K562 (cell line): ENCODE measurements around the gene RHOBTB3. TPM values are rescaled to one million over a fixed set of nuclear protein-coding genes. Genes with fewer than 3 reads are reported as not detected.

ENCODE experiments used
- CEBPG ChIP-seq, 3 experiments: fragments of 200-800 bp in 1 of 3; sonication (Bioruptor generic) in 1 of 3; sonication (generic) in 1 of 3; formaldehyde crosslinking in 1 of 3; IDR thresholded peaks in 2 of 3; conservative IDR thresholded peaks in 1 of 3; 2 replicates each; pipeline versions ENCODE4 v1.6.1 to v1.8.0; 2016 to 2022; ENCODE audit warnings: missing compliant biosample characterization in 2 of 3, missing genetic modification characterization in 2 of 3, mild to moderate bottlenecking in 1 of 3, missing genetic modification reagents in 1 of 3
- CLOCK ChIP-seq: fragments of 250-450 bp; sonication (Bioruptor Pico); IDR thresholded peaks from 2 replicates; pipeline ENCODE4 v1.4.0; 2020; ENCODE audit warnings: mild to moderate bottlenecking, moderate library complexity, borderline replicate concordance
- FOXJ2 ChIP-seq: fragments of 200-800 bp; sonication (Bioruptor generic); IDR thresholded peaks from 2 replicates; pipeline ENCODE4 v1.6.1; 2016; ENCODE audit warnings: missing genetic modification characterization, missing compliant biosample characterization
- MAZ ChIP-seq, 2 experiments: fragments of 450-650 bp in 1 of 2; sonication (generic) in 1 of 2; formaldehyde crosslinking; IDR thresholded peaks in 1 of 2; conservative IDR thresholded peaks in 1 of 2; 2 replicates each; pipeline versions ENCODE4 v1.4.0 to v1.5.0; 2020; ENCODE audit warnings: mild to moderate bottlenecking in 1 of 2, missing genetic modification reagents in 1 of 2
- MEF2A ChIP-seq: IDR thresholded peaks from 2 replicates; pipeline ENCODE4 v1.6.1; 2011; ENCODE audit warnings: low read depth, mild to moderate bottlenecking, low read length, moderate library complexity; ENCODE audit not compliant: control insufficient read depth
- PHB2 ChIP-seq: fragments of 450-650 bp; IDR thresholded peaks from 2 replicates; pipeline ENCODE4 v1.6.1; 2017; ENCODE audit warnings: low read depth
- SMC3 ChIP-seq: conservative IDR thresholded peaks from 2 replicates; pipeline ENCODE4 v1.6.1; 2011; ENCODE audit warnings: low read depth, low read length, improper control_type of control experiment; ENCODE audit not compliant: insufficient read depth
- TAL1 ChIP-seq: fragments of 450-650 bp; IDR thresholded peaks from 2 replicates; pipeline ENCODE4 v1.6.1; 2016; ENCODE audit warnings: mild to moderate bottlenecking
- ZKSCAN8 ChIP-seq: fragments of 200-800 bp; sonication (Bioruptor generic); IDR thresholded peaks from 2 replicates; pipeline ENCODE4 v1.6.1; 2016; ENCODE audit warnings: missing genetic modification characterization, missing compliant biosample characterization
- polyA plus RNA-seq, 8 experiments: library from polyadenylated mRNA; depleted of rRNA in 4 of 8; stranded (reverse) in 5 of 8; unstranded in 3 of 8; fragments of >200 nt; fragmentation: Nextera tagmentation in 2 of 8; fragmentation: Illumina TruSeq in 1 of 8; extraction: Ambion mirVana in 2 of 8; extraction: Trizol in 1 of 8; gene quantifications; 2 replicates each; pipeline versions ENCODE4 v1.2.1 to v1.2.3, GENCODE V29; 2011 to 2014; ENCODE audit warnings: inconsistent platforms in 1 of 8, missing spikeins in 1 of 8
- total RNA-seq, 7 experiments: library from RNA; depleted of rRNA in 6 of 7; stranded (reverse); fragments of >200 nt in 6 of 7; fragmentation: Illumina TruSeq in 2 of 7; extraction: Trizol in 2 of 7; gene quantifications; 2 replicates each; pipeline versions ENCODE4 v1.2.1 to v1.2.3, GENCODE V29; 2011 to 2021; ENCODE audit warnings: low replicate concordance in 1 of 7
- TF ChIP-seq, protein P1 (sequence below): sonication (generic); formaldehyde crosslinking; IDR thresholded peaks from 2 replicates; pipeline ENCODE4 v1.8.1; 2023; ENCODE audit warnings: mild to moderate bottlenecking, missing genetic modification reagents

RHOBTB3 gene
- total and polyA plus RNA-seq, 9 of the 15 experiments (the other 6 are each of a cell fraction or from before 2014, with no cell fraction given), result 39.7 to 143 (median 115) TPM

- TF ChIP-seq SMC3 (no peak), TAL1 (no peak), FOXJ2 (tag) (peak; percentile 89), MEF2A (no peak), CEBPG (CRISPR knock-in tag; IDR thresholded peaks at IDR 0.05) (no peak), CEBPG (tag; conservative IDR thresholded peaks at IDR 0.05 in 1 of 2, IDR thresholded peaks at IDR 0.05 in 1 of 2) (no peak), ZKSCAN8 (CRISPR knock-in tag) (no peak; the same call in 1 of the 2 replicates), PHB2 (no peak), CLOCK (CRISPR knock-in tag) (no peak), MAZ (CRISPR knock-in tag; conservative IDR thresholded peaks at IDR 0.05 in 1 of 2, IDR thresholded peaks at IDR 0.05 in 1 of 2) (peak in 1 of 2 experiments; percentile 62; a peak in 1 of 4 replicates)
- TF ChIP-seq, protein P1, sequence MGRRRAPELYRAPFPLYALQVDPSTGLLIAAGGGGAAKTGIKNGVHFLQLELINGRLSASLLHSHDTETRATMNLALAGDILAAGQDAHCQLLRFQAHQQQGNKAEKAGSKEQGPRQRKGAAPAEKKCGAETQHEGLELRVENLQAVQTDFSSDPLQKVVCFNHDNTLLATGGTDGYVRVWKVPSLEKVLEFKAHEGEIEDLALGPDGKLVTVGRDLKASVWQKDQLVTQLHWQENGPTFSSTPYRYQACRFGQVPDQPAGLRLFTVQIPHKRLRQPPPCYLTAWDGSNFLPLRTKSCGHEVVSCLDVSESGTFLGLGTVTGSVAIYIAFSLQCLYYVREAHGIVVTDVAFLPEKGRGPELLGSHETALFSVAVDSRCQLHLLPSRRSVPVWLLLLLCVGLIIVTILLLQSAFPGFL (CRISPR knock-in tag), result no peak
Measured at GRCh38 chr5:95709967-95710650, 21.0 kb upstream of the RHOBTB3 start (continued).
